Measurements from ENCODE around the gene ISG20.

DNA sequence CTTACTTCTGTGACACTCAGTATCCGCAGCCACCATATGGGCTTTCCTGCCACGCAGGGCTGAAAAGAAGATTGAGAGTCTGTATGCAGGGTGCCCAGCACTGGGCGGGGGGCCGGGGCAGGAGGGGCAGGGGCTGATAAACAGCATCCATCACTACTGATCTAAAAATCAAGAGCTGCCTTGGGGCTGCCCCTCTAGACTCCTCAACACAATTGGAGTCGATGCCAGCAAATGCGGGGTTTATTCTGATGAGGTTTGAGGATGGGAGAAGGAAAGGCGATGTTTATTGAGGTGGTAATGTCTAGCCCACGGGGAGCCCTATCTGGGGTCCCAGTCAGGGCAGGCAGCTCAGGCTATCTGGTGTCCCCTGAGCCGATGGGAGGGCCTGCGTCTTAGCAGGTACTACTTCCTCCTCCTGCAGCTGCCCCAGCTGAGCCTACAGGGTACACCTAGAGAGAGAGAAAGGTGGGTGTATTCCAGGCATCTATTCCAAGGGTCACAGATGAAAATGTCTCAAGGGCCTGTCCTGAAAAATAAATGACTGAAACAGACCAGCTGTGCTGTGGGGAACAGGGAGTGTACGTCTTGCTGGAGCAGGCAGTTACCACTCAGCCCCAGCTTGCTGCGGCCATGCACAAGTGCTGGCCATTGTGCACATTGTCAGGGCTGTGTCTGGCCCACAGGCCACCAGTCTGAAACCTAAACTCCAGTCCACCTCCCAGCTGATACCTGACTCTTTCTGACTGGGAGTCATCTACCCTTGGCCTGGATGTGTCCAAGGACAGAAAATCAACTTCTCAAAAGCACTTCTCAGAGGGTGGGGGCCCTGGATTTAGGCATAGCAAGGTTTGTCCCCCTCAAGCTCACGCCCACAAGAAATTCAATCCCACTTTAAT, 19.5 kb downstream of the ISG20 start:
- TF ChIP-seq, protein P1, sequence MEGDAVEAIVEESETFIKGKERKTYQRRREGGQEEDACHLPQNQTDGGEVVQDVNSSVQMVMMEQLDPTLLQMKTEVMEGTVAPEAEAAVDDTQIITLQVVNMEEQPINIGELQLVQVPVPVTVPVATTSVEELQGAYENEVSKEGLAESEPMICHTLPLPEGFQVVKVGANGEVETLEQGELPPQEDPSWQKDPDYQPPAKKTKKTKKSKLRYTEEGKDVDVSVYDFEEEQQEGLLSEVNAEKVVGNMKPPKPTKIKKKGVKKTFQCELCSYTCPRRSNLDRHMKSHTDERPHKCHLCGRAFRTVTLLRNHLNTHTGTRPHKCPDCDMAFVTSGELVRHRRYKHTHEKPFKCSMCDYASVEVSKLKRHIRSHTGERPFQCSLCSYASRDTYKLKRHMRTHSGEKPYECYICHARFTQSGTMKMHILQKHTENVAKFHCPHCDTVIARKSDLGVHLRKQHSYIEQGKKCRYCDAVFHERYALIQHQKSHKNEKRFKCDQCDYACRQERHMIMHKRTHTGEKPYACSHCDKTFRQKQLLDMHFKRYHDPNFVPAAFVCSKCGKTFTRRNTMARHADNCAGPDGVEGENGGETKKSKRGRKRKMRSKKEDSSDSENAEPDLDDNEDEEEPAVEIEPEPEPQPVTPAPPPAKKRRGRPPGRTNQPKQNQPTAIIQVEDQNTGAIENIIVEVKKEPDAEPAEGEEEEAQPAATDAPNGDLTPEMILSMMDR (IDR thresholded peaks at IDR 0.05) = no peak
- TF ChIP-seq ZFX (IDR thresholded peaks at IDR 0.05; ENCODE audit: borderline replicate concordance) = no peak

All from 22Rv1 (cell line).